ENCODE results near the gene LRRC4C. TPM values are rescaled to one million over a fixed set of nuclear protein-coding genes. Genes with fewer than 3 reads are reported as not detected.

Gene LRRC4C
- total and polyA plus RNA-seq, 7 donors: 0.98 to 5.4 (median 3.0) TPM; not detected in 1

- 78 to 84% methylated on average over 9 of the region's 9 CpGs for WGBS, 2 donors
- intact Hi-C loops (cut with DNase I): loop anchor here (5.0 to 10.0 kb wide), 2 partner anchors 162 to 920 kb away; no protein-coding TSS in a partner anchor
Measured at GRCh38 chr11:40294741-40295140, 1164.7 kb downstream of the LRRC4C start.

GRCh38 chr11:40294349-40294735 lies 1165.1 kb downstream of the LRRC4C start:
- WGBS, 2 donors: 84 to 85% methylated on average over 13 of the region's 13 CpGs
- Histone ChIP-seq H3K27me3 (no peaks in the 10 kb centered on the region), H3K4me3 (peak overlapping the region in 1 of 4 donors; percentile 57), H3K27ac (no peak overlapping the region), H3K9me3 (no peaks in the 10 kb centered on the region), H3K4me1 (peaks cover 0 to 17% (median 13%) of the 10 kb centered on the region in 4 donors), H3K36me3 (no peaks in the 10 kb centered on the region)
- no peak for DNase-seq
- intact Hi-C loops (cut with DNase I): loop anchor here (5.0 to 10.0 kb wide), 2 partner anchors 162 to 920 kb away; no protein-coding TSS in a partner anchor
- TF ChIP-seq POLR2AphosphoS5 (IDR thresholded peaks at IDR 0.05) (no peak), CTCF (IDR thresholded peaks at IDR 0.05) (peak in 1 of 4 experiments; percentile 4), EP300 (IDR thresholded peaks at IDR 0.05) (no peak), POLR2A (IDR thresholded peaks at IDR 0.05) (no peak)

More at GRCh38 chr11:40294741-40295140, 1164.7 kb downstream of the LRRC4C start:
- DNase-seq: no peak
- H3K4me3 ChIP-seq: no peak overlapping the region
- H3K4me1 ChIP-seq: peaks cover 0 to 17% (median 13%) of the 10 kb centered on the region in 4 donors
- H3K27ac ChIP-seq: no peak overlapping the region
- no peaks in the 10 kb centered on the region for H3K36me3 ChIP-seq
- H3K27me3 ChIP-seq: no peaks in the 10 kb centered on the region
- TF ChIP-seq POLR2AphosphoS5 (IDR thresholded peaks at IDR 0.05) (no peak), CTCF (IDR thresholded peaks at IDR 0.05) (no peak), EP300 (IDR thresholded peaks at IDR 0.05) (no peak), POLR2A (IDR thresholded peaks at IDR 0.05) (no peak)
- H3K9me3 ChIP-seq: no peaks in the 10 kb centered on the region

- Histone ChIP-seq H3K9me3 (no peaks in the 10 kb centered on the region), H3K4me3 (peak overlapping the region; percentile 49 to 62 (median 56)), H3K27me3 (no peaks in the 10 kb centered on the region), H3K4me1 (peaks cover 0 to 17% (median 13%) of the 10 kb centered on the region in 4 donors), H3K36me3 (no peaks in the 10 kb centered on the region), H3K27ac (peak overlapping the region; percentile 67 to 73 (median 72))
- peak in 3 of 4 donors; percentile 44 to 51 (median 50) for TF ChIP-seq POLR2AphosphoS5 (IDR thresholded peaks at IDR 0.05)
- no peak for TF ChIP-seq EP300 (IDR thresholded peaks at IDR 0.05)
- TF ChIP-seq POLR2A (IDR thresholded peaks at IDR 0.05): no peak
- TF ChIP-seq CTCF (IDR thresholded peaks at IDR 0.05): peak; percentile 82 to 93 (median 89)
- peak; percentile 80 for DNase-seq
- 3 to 13% methylated on average over 27 of the region's 27 CpGs for WGBS, 2 donors
- intact Hi-C loops (cut with DNase I): loop anchor here (5.0 to 10.0 kb wide), 2 partner anchors 162 to 919 kb away; no protein-coding TSS in a partner anchor
Measured at GRCh38 chr11:40293655-40294348, 1165.7 kb downstream of the LRRC4C start.

- H3K27ac ChIP-seq: peak overlapping the region; percentile 67 to 73 (median 72)
- intact Hi-C loops (cut with DNase I): loop anchor here (5.0 to 10.0 kb wide), 2 partner anchors 161 to 918 kb away; no protein-coding TSS in a partner anchor
Measured at GRCh38 chr11:40292721-40293508, 1166.5 kb downstream of the LRRC4C start.

More at GRCh38 chr11:40292721-40293508, 1166.5 kb downstream of the LRRC4C start:
- peaks cover 0 to 17% (median 13%) of the 10 kb centered on the region in 4 donors for H3K4me1 ChIP-seq
- H3K27me3 ChIP-seq: no peaks in the 10 kb centered on the region
- DNase-seq: peak; percentile 69
- H3K9me3 ChIP-seq: no peaks in the 10 kb centered on the region
- H3K36me3 ChIP-seq: no peaks in the 10 kb centered on the region
- WGBS, 2 donors: 2 to 13% methylated on average over 37 of the region's 37 CpGs
- peak overlapping the region; percentile 49 to 62 (median 56) for H3K4me3 ChIP-seq
- TF ChIP-seq EP300 (IDR thresholded peaks at IDR 0.05) (no peak), CTCF (IDR thresholded peaks at IDR 0.05) (no peak), POLR2A (IDR thresholded peaks at IDR 0.05) (no peak), POLR2AphosphoS5 (IDR thresholded peaks at IDR 0.05) (no peak)
